C4-2B (cell line): ENCODE data around the gene HNRNPA2B1.

Experiments used
- CTCF ChIP-seq: fragments of 450-650 bp; conservative IDR thresholded peaks from 2 replicates; pipeline ENCODE4 v1.5.1; 2017; ENCODE audit warnings: mild to moderate bottlenecking
- ZFX ChIP-seq: fragments of 450-650 bp; IDR thresholded peaks from 2 replicates; pipeline ENCODE4 v1.6.1; 2017

DNA sequence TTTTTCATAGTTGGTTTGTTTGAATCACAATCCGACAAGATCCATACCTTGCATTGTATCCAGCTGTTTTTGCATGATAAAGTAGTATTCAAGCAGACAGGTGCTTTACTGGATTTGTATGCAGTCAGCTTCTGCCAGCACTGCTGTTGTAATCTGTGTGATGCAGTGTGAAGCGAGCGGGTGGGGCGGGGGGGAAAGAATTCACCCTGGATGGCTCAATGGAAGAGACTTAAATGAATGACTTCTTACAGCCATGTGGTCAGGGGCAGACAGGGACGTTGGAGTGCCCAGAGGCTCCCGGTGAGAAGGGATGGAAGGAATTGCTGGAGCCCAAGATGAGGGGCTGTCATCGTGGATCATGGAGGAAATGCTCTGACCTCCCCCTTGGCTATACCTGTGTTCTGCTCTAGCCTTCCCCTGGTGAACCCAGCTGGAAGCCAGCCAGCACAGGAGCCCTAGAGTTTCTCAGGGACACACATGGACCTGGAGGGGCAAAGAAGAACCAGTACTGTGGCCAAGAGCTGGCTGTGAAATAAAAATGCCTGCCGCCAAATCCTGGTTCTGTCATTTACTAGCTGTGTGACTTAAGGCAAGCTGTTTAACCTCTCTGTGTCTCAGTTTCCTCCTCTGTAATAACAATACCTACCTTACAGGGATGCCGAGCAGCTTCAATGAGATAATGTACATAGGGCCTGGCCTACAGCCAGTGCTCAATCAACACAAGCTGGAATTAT is 34.4 kb downstream of the HNRNPA2B1 start:
- TF ChIP-seq CTCF, result no peak
- no peak for TF ChIP-seq ZFX
